ENCODE measurements around the gene DNM3.

The DNM3 gene

DNA sequence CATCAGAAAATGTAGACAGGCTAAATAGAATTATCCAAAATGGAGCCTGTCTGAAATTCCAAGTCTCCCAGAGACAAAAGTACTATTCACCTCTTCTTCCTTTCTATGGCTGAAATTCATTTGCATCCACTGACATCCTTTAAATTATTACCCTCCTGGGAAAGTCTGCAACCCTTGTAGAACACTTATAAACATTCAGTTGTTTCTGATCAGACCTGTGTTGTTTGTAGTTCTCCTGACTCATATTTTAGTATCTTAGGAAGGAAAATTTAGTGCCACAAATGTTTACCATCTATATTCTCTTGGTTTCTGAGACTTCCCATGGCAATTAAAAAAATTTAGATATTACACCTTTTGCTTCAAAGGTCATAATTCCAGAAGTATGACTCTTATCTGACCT lies 509.6 kb downstream of the DNM3 start:
- no peak for DNase-seq (ENCODE audit: low spot score)

DNA sequence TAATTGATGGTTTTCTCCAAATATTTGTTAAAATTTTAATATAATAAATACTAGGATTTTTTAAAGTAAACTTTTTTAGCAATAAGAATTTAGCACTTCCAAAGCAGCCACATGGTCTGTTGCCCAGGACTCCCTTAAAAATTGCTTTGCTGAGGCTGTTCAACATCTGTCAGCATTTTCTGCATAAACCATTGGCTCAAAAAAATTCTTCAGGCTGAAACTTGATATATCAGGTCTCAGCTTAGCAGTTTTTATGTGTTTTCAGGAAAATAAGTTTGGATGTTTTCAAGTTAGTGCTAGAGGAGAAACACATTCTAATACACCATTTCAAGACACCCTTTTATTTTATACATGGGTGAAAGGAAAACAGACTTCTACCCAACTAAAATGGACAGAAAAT lies 510.0 kb downstream of the DNM3 start:
- DNase-seq (ENCODE audit: low spot score): no peak
- TF ChIP-seq, protein P1, sequence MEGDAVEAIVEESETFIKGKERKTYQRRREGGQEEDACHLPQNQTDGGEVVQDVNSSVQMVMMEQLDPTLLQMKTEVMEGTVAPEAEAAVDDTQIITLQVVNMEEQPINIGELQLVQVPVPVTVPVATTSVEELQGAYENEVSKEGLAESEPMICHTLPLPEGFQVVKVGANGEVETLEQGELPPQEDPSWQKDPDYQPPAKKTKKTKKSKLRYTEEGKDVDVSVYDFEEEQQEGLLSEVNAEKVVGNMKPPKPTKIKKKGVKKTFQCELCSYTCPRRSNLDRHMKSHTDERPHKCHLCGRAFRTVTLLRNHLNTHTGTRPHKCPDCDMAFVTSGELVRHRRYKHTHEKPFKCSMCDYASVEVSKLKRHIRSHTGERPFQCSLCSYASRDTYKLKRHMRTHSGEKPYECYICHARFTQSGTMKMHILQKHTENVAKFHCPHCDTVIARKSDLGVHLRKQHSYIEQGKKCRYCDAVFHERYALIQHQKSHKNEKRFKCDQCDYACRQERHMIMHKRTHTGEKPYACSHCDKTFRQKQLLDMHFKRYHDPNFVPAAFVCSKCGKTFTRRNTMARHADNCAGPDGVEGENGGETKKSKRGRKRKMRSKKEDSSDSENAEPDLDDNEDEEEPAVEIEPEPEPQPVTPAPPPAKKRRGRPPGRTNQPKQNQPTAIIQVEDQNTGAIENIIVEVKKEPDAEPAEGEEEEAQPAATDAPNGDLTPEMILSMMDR (IDR thresholded peaks at IDR 0.05; ENCODE audit: extremely low read depth, insufficient read depth, missing control alignments): no peak
- in situ Hi-C loops (cut with MboI; ENCODE audit: low pct_unique_long_range_greater_than_20kb, low sequenced_read_pairs, unreplicated experiment): no loop called here

More for the DNA sequence above, 509.6 kb downstream of the DNM3 start:
- in situ Hi-C loops (cut with MboI; ENCODE audit: low pct_unique_long_range_greater_than_20kb, low sequenced_read_pairs, unreplicated experiment): no loop called here
- TF ChIP-seq, protein P1 (IDR thresholded peaks at IDR 0.05; ENCODE audit: extremely low read depth, insufficient read depth, missing control alignments): no peak

DNA sequence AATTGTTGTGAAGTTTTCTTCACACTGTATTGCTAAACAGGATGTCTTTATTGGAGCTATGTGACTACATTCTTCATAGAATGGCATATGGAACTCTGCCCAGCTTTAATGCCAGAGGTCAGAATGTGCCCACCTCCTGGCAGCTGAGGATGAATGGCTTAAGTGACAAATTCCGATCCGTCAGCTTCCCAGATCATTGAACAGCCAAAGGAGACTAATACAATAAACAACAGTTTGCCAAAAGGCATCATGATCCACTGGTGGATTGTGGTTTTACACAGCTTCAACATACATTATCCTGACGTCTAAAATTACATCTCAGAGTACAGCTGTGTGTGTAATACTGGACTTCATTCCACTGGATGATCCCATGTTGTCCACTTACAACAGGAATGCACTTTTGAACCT lies 510.5 kb downstream of the DNM3 start:
- in situ Hi-C loops (cut with MboI; ENCODE audit: low pct_unique_long_range_greater_than_20kb, low sequenced_read_pairs, unreplicated experiment): no loop called here
- TF ChIP-seq, protein P1 (IDR thresholded peaks at IDR 0.05; ENCODE audit: extremely low read depth, insufficient read depth, missing control alignments): no peak
- DNase-seq (ENCODE audit: low spot score): no peak

DNA sequence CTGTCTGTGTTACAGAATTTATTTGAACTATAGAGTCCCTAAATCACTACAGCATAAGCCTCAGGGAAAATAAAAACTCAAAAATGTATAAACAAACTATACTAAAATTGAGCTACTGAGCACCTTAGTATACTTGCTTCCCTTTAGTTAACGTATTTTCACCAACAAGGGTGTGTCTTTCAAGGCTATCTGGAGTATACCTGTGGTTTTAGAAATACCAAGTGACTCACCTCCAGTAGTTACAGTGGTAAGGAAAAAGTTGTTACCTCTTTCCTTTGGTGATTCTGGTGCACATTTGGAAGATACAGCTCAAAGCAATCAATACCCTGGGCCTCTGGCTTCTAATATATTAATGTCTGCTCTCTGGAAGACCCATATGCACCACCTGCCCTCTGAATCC lies 511.1 kb downstream of the DNM3 start:
- TF ChIP-seq, protein P1 (IDR thresholded peaks at IDR 0.05; ENCODE audit: extremely low read depth, insufficient read depth, missing control alignments): no peak
- in situ Hi-C loops (cut with MboI; ENCODE audit: low pct_unique_long_range_greater_than_20kb, low sequenced_read_pairs, unreplicated experiment): no loop called here
- no peak for DNase-seq (ENCODE audit: low spot score)

DNA sequence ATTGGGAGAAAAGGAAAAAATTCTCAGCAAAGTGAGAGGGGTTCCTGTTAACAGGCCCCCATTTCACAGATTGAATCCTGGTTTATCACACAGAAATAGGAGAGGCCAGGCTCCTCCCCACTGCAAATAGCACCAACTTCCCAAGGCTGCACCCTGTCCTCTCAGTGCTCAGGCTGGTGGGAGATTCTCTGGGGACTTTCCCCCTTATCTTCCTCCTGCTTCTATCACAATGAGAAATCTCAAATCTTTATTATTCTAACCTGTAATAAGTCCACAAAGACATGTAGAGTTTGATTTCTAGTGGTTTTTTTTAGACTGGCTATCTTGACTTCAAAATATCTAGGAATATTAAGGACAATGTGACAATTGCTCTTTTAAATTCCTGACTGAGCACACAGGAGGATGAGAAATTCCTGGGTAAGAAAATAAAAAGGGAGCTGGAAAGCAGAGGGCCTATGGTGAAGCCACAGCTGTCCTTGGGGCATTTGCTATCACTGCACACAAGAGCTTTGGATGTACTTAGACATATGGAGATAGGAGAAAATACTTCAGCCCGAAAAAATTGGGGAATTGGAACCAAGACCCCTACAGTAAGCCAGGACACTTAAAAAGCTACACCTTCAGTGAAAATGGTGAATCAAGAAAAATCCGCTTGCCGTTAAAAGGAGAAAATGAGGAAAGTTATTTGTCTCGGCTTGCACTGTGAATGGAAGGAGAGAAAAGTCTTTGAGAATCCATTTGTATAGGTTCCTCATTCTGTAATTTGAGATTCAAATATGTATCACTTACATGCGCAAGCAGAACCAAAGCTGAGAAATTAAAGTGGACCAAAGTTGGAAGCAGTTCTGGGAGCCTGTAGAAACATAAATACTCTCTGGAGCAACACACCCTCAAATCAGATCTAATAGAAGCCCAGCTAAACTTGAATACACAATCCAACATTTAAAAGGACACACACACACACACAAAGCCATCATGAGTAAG lies 513.3 kb downstream of the DNM3 start:
- TF ChIP-seq, protein P1 (IDR thresholded peaks at IDR 0.05; ENCODE audit: extremely low read depth, insufficient read depth, missing control alignments): no peak
- in situ Hi-C loops (cut with MboI; ENCODE audit: low pct_unique_long_range_greater_than_20kb, low sequenced_read_pairs, unreplicated experiment): no loop called here
- DNase-seq (ENCODE audit: low spot score): no peak

DNA sequence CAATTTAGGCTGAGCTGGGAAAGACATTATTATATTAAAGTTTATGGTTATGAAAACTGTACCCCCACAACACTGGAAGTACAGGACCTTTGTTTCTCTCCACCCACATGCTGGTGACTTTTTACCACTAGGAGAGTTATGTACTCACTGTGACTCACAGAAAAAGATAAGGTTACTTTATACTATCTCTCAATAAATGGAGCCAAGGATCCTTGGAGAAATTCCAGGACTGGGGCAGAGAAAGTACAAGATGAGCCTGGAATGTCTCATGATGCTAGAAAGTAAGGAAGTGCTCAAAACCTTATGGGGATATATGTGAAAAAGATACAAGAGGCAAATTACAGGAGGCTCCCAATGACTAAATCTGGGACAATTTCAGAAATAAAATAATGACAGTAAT lies 515.3 kb downstream of the DNM3 start:
- TF ChIP-seq, protein P1 (IDR thresholded peaks at IDR 0.05; ENCODE audit: extremely low read depth, insufficient read depth, missing control alignments): no peak
- in situ Hi-C loops (cut with MboI; ENCODE audit: low pct_unique_long_range_greater_than_20kb, low sequenced_read_pairs, unreplicated experiment): no loop called here
- no peak for DNase-seq (ENCODE audit: low spot score)

All from GM13977 (cell line).